ENCODE data around the gene ZNF140.
A peak's percentile ranks its signal among the peaks of the same experiment; 100 is the strongest.

Gene ZNF140

GRCh38 chr12:133061954-133062353 is 18.8 kb upstream of the ZNF140 start:
- Histone ChIP-seq H3K79me2 (ENCODE audit: insufficient read depth, low read length) (no peaks in the 10 kb centered on the region), H3K27ac (ENCODE audit: low read length) (no peak overlapping the region), H3K9ac (ENCODE audit: low read depth, low read length) (no peak overlapping the region), H4K20me1 (ENCODE audit: insufficient read depth, low read length) (no peaks in the 10 kb centered on the region), H3K4me3 (ENCODE audit: low read depth in 1 of 2, low read length in 2 of 2) (no peak overlapping the region), H3K4me2 (ENCODE audit: insufficient read depth, low read length) (no peak overlapping the region), H2AFZ (ENCODE audit: low read depth, low read length) (no peak overlapping the region), H3K9me3 (ENCODE audit: insufficient read depth, low read length, severe bottlenecking) (peaks cover 97% of the 10 kb centered on the region), H3K27me3 (ENCODE audit: insufficient read depth, low read length, poor library complexity) (no peaks in the 10 kb centered on the region), H3K36me3 (ENCODE audit: insufficient read depth, low read length) (peaks cover 11% of the 10 kb centered on the region; the same call in 1 of the 2 replicates), H3K4me1 (ENCODE audit: insufficient read depth, low read length) (no peaks in the 10 kb centered on the region)
- ATAC-seq (ENCODE audit: insufficient read depth, low read depth) (no peak), DNase-seq (no peak)
- TF ChIP-seq EZH2 (IDR thresholded peaks at IDR 0.05; ENCODE audit: borderline replicate concordance, low read depth, low read length, severe bottlenecking) (no peak), CTCF (IDR thresholded peaks at IDR 0.05; ENCODE audit: borderline replicate concordance, extremely low read depth, low read length, poor library complexity, severe bottlenecking) (no peak)

- DNase-seq, result no peak
- Histone ChIP-seq H2AFZ (ENCODE audit: low read depth, low read length) (no peak overlapping the region), H3K4me1 (ENCODE audit: insufficient read depth, low read length) (no peaks in the 10 kb centered on the region), H3K79me2 (ENCODE audit: insufficient read depth, low read length) (no peaks in the 10 kb centered on the region), H3K9ac (ENCODE audit: low read depth, low read length) (no peak overlapping the region), H3K4me3 (ENCODE audit: low read depth in 1 of 2, low read length in 2 of 2) (no peak overlapping the region), H3K27ac (ENCODE audit: low read length) (no peak overlapping the region), H3K27me3 (ENCODE audit: insufficient read depth, low read length, poor library complexity) (no peaks in the 10 kb centered on the region), H3K4me2 (ENCODE audit: insufficient read depth, low read length) (no peak overlapping the region), H3K36me3 (ENCODE audit: insufficient read depth, low read length) (no peaks in the 10 kb centered on the region; the same call in 1 of the 2 replicates), H4K20me1 (ENCODE audit: insufficient read depth, low read length) (no peaks in the 10 kb centered on the region), H3K9me3 (ENCODE audit: insufficient read depth, low read length, severe bottlenecking) (peaks cover 93% of the 10 kb centered on the region)
- ATAC-seq (ENCODE audit: insufficient read depth, low read depth), result no peak
- TF ChIP-seq CTCF (IDR thresholded peaks at IDR 0.05; ENCODE audit: borderline replicate concordance, extremely low read depth, low read length, poor library complexity, severe bottlenecking) (no peak), EZH2 (IDR thresholded peaks at IDR 0.05; ENCODE audit: borderline replicate concordance, low read depth, low read length, severe bottlenecking) (no peak)
These were observed 17.2 kb upstream of the ZNF140 start for GRCh38 chr12:133063556-133063955.

GRCh38 chr12:133073836-133074235 is 6.9 kb upstream of the ZNF140 start:
- Histone ChIP-seq H3K36me3 (ENCODE audit: insufficient read depth, low read length) (no peaks in the 10 kb centered on the region), H2AFZ (ENCODE audit: low read depth, low read length) (no peak overlapping the region), H3K9ac (ENCODE audit: low read depth, low read length) (no peak overlapping the region), H3K27me3 (ENCODE audit: insufficient read depth, low read length, poor library complexity) (no peaks in the 10 kb centered on the region), H3K27ac (ENCODE audit: low read length) (no peak overlapping the region), H3K4me1 (ENCODE audit: insufficient read depth, low read length) (no peaks in the 10 kb centered on the region), H4K20me1 (ENCODE audit: insufficient read depth, low read length) (no peaks in the 10 kb centered on the region), H3K79me2 (ENCODE audit: insufficient read depth, low read length) (no peaks in the 10 kb centered on the region), H3K9me3 (ENCODE audit: insufficient read depth, low read length, severe bottlenecking) (peaks cover 40% of the 10 kb centered on the region), H3K4me2 (ENCODE audit: insufficient read depth, low read length) (no peak overlapping the region), H3K4me3 (ENCODE audit: low read depth in 1 of 2, low read length in 2 of 2) (no peak overlapping the region)
- no peak for TF ChIP-seq CTCF (IDR thresholded peaks at IDR 0.05; ENCODE audit: borderline replicate concordance, extremely low read depth, low read length, poor library complexity, severe bottlenecking)
- TF ChIP-seq EZH2 (IDR thresholded peaks at IDR 0.05; ENCODE audit: borderline replicate concordance, low read depth, low read length, severe bottlenecking), result no peak
- DNase-seq, result no peak
- no peak for ATAC-seq (ENCODE audit: insufficient read depth, low read depth)

- peaks cover 72% of the 10 kb centered on the region for H3K9me3 ChIP-seq (ENCODE audit: insufficient read depth, low read length, severe bottlenecking)
- peak overlapping the region; percentile 36 to 83 for H3K4me3 ChIP-seq (ENCODE audit: low read depth in 1 of 2, low read length in 2 of 2)
- H3K4me2 ChIP-seq (ENCODE audit: insufficient read depth, low read length), result peak overlapping the region; percentile 57
- DNase-seq (peak; percentile 93), ATAC-seq (ENCODE audit: insufficient read depth, low read depth) (peak; percentile 82)
- peak overlapping the region; percentile 83 for H2AFZ ChIP-seq (ENCODE audit: low read depth, low read length)
- peak overlapping the region; percentile 89 for H3K27ac ChIP-seq (ENCODE audit: low read length)
- peak overlapping the region; percentile 64 for H3K9ac ChIP-seq (ENCODE audit: low read depth, low read length)
- peaks cover 20% of the 10 kb centered on the region for H3K4me1 ChIP-seq (ENCODE audit: insufficient read depth, low read length)
- H4K20me1 ChIP-seq (ENCODE audit: insufficient read depth, low read length), result no peaks in the 10 kb centered on the region
- peaks cover 40% of the 10 kb centered on the region for H3K36me3 ChIP-seq (ENCODE audit: insufficient read depth, low read length)
- peaks cover 7% of the 10 kb centered on the region for H3K79me2 ChIP-seq (ENCODE audit: insufficient read depth, low read length)
- H3K27me3 ChIP-seq (ENCODE audit: insufficient read depth, low read length, poor library complexity), result no peaks in the 10 kb centered on the region
- TF ChIP-seq CTCF (IDR thresholded peaks at IDR 0.05; ENCODE audit: borderline replicate concordance, extremely low read depth, low read length, poor library complexity, severe bottlenecking), result no peak
- no peak for TF ChIP-seq EZH2 (IDR thresholded peaks at IDR 0.05; ENCODE audit: borderline replicate concordance, low read depth, low read length, severe bottlenecking)
These were observed 726 bp upstream of the ZNF140 start for GRCh38 chr12:133080026-133080367.
